NOMO-1 (cell line): ENCODE results near the gene MAP3K9.

Experiments
- DNase-seq, 2 experiments: peaks; one replicate each; lab custom pipeline; 2025; ENCODE audit not compliant: unreplicated experiment in 2 of 2; lab: John Stamatoyannopoulos, UW

The MAP3K9 gene

DNA sequence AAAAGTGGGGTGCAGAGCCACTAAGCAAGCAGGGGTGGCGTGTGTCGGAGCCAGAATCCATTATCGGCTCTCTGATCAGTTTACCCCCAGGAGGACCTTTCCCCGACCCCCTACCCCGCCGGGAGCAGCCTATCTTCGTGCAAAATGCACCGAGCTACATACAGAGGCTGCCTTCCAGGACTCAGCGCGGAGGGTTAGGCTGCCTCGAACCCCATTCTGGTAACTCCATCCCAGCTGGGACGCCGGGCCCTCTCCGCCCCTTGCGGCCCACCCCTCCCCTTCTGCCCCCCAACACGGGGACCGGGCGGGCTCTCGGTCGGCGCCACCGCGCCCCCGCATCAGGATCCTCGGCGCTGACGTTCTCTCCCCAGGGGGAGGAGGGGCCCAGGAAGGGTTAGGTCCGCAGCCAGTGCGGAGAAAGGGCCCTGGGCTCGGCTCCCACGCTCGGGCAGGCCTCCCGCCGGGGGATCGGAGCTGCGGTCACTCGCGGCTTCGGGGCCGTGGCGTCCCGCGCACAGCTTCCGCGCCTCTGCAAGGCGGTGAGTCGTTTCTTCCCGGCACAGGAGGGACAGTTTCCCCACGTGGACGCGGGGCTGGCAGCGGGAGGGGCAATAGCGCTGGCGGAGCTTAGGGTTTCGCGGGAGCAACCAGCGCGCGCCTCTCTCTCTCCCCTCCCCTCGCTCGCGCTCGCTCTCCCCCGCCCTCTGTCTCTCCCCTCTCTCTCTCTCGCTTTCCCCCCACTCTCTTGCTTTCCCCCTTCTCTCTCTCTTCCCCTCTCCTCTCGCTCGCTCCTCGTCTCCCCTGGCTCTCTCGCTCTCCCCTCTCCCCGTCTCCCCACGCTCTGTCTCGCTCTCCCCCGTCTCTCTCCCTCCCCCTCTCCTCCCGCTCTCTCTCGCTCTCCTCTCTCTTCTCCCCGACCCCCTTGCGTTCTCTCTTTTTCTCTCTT, 12.5 kb upstream of the MAP3K9 start:
- peak; percentile 37 to 47 for DNase-seq

DNA sequence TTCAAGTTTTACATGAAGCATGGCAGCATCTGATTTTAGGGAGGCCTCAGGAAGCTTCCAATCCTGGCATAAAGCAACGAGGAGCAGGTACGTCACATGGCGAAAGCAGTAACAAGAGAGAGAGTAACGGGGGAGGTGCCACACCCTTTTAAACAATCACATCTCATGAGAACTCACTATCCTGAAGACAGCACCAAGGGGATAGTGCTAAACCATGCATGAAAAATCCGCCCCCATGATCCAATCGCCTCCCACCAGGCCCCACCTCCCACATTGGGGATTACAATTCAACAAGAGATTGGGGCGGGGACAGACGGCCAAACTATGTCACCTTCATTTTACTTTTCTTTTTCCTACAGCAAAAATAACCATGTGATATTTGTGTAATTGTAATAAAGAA, 7.2 kb upstream of the MAP3K9 start:
- no peak for DNase-seq

DNA sequence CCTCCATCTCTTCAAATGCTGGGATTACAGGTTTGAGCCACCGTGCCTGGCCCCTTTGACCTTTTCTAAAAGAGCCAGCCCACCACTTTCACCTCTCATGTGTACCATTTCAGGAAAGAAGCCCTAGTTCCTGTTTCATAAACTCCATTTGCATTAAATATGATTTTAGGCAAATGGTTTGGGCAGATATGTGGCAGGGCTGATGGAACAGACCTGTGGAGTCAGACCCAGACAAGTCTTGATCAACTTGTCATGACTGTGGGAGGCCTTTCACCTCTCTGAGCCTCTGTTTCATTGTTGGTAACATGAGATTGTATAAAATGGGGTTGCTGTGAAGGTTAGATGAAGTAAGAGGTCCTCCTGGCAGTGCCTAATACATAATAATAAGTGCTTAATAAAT, 5.2 kb upstream of the MAP3K9 start:
- no peak for DNase-seq

DNA sequence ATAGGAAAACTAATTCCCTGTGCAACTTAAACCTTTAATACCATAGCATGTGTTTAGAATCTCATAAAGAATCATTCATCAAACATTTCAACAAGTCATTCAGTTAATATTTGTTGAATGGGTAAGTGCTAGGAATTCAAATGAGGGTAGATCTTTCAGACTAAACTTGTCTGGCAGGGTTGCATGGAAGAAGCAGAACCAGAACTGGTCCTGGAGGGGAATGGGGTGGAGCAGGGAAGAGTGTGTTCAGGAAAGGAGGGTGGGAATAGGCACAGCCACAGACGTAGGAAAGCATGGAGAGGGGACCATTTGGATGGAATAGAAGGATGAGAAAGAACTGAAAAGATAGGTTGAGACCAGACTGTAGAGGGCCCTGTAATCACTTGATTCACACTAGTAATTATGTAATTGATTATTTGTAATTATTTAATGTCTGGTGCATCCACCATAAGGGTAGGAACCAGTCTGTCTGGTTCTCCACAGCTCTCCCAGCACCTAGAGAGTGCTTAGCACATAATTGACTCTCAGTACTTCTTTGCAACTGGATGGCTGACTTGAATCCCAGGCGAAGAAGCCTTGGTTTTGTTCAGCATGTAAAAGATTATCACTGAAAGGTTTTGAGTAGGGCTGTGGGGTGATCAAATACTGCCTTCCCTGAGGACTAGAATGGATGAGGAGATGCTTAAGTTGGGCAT, 3.0 kb upstream of the MAP3K9 start:
- DNase-seq = no peak

DNA sequence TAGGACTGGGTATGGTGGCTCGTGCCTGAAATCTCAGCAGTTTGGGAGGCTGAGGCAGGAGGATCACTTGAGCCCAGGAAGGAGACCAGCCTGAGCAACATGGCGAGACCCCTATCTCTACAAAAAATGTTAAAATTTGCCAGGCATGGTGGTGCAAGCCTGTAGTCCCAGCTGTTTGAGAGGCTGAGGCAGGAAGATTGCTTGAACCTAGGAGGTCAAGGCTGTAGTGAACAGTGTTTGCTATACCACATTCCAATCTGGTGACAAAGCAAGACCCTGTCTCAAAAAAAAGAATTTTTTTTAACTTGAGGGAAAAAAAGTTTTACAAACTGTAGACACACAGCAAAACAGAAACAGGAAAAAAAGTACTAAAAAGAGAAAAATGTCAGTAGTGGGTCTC, 2.3 kb upstream of the MAP3K9 start:
- DNase-seq = no peak

DNA sequence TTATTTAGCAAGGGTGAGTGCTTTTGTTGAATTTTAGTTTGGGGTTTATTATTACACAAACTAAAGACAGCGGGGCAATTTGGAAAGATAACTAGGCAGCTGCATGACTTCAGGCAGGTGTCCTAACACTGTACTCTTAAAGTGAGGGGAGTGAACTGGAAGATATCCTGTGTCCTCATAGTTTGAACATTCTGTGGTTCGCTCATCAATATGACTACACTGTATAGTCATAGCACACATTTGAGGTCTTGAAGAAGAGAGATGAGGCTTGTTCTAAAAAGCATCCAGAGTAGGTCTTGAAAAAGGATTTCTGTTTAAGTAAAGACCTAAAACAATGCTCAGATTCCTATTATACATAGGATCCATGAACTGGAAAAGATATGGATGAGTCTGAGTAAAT, 1.7 kb upstream of the MAP3K9 start:
- no peak for DNase-seq

DNA sequence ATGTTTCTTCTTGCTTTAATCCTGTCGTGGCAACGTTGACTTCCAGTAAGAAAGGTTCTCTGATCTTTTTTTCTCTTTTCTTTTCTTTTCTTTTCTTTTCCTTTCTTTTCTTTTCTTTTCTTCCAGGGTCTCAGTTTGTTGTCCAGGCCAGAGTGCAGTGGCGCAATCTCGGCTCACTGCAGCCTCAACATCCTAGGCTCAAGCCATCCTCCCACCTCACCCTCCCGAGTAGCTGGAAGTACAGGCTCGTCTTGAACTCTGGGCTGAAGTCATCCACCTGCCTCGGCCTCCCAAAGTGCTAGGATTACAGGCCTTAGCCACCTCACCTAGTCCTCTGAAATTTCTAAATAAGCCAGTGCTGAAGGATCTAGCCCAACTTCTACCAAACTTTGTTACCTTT, 1.3 kb upstream of the MAP3K9 start:
- no peak for DNase-seq

DNA sequence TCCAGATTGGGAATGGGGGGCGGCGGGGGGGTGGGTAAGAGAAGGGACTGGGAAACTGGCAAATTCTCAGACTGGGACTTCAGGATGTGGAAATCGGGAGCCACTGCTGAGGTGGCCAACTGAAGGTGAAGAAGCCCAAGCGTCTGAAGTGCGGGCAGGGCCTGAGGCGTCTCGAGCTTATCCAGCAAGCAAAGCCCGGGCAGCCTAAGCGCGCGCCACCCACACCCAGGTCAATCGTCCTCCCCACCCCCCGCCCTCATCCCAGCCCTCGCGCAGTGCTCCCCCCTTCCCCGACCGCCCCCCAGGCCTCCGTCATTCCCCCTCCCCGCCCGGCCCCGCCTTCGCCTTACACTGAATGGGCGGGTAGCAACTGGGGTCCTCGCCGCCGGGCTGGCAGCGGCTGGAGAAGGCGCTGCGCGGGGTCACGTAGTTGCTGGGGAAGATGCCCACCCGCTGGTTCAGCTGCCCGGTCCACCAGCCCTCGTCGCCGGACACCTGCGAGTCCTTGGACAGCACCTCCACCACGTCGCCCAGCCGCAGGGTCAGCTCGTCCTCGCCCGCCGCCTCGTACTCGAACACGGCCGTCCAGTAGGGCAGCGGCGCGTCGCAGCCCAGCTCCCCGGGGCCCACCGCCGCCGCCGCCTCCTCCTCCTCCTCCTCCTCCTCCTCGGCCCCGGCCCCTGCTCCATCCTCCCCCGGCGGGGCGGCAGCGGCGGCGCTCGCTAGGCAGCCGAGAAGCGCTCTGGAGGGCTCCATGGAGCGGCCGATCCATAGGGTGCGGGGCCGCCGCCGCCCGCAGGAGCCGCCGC, 693 bp downstream of the MAP3K9 start:
- DNase-seq = no peak

DNA sequence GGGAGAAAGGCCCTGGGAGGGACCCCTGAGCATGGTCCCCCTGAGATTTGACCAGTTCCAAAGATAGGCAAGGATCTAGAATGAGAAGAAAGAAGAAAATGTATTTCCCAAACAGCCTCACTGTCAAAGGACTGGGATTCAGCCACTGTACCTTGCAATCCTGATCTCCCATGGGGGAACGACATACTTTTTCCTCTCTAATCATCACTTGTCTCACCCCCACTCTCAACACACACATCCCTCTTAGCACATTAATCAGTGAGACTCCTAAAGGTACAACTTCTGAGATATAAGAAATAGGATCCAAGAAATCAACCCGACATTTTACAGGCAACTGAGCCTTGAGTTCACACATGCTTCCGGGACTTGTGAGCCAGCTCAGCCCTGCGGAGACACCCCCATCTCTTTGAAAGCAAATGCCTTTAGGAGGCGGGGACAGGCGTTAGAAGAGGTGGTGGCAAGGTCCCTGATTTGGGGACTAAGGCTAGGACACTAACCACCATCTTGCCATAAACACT, 1.4 kb downstream of the MAP3K9 start:
- DNase-seq = peak; percentile 11 to 17

DNA sequence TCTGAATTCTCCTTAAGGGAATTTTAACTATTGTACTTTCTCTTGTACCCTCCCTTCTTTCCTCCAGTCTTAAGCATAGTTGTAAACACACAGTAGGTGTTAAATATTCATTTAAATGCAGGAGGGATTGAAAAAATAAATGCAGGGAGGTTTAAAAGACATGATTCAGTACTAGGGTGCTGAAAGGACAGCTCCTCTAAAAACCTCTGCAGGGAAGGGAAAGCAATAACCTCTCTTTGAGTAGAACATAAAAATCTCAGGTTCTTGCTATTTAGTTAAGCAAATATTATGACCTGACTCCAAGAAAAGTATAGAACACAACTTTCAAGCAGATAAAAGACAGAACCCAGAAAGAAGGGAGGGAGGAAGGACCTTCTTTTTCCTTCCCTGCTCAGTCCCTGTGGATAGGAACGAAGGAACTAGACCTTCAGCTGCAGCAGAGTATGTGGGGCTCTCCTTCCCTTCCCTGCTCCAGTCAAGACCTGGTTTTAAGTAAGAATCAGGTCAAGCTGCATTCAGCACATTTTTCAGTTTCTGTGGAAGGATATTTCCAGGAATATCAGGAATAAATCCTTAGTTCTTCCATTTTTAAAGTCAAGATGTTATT, 4.7 kb downstream of the MAP3K9 start:
- DNase-seq = peak in 1 of 2 experiments; percentile 10

DNA sequence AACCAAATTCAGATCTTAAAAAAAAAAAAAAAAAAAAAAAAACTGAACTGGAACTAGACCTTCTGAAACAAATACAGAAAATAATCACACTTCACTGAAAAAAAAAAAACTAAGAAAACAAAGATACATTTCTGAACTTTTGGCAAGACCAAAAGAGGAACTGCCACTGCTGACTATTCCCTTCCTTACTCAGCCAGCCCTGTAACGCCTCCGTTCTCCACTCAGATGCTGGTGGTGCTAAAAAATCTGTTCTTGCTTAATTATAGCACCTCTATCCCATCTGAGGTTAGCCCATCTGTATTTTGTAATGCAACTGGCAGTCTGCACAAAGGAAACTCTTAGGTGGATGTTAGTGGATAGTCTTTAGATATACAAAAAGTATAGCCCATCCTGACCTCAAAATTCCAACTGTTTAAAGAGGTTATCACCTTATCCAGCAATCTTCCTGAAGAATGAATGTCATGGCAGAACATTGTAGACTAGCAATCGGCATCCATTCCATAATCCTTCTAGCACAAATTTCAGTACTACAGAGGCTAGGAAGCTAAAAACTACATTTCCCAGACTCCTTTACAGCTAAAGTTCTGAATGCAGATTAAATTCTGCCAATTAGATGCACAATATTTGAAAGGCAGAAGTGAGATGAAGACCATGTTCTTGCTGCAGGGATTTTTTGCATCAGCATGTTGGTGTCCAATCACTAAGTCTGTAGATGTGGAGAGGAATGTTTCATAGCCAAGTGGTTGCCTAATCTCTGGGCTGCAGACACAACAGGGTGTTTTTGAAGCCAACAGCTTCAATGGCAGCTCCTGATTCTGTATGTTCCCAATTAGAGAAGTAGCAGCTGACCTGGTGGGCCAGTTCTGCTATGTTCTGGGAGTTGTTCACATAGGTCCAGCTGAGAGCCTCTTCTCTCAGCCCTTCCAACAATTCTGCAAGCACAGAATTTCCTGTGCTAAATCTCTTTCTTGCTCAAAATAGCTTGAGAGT, 5.7 kb downstream of the MAP3K9 start:
- DNase-seq = peak; percentile 77 to 81

DNA sequence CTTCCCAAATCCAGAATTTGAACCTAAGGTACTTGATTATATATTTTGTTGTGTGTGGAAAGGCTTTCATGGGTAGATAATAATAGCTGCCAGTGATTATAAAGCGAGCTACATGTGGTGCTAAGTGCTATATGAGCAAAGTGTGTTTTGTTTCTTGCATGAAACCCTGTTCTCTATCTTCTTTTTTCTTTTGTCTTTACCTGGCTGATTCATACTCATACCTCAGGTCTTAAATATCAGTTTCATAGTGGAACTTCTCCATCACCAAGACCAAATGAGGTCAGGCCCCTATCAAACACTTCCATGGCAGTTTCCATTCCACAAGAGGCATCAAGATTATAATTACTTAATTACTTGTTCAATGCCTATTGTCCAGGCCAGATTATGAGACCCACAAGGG, 6.9 kb downstream of the MAP3K9 start:
- no peak for DNase-seq

DNA sequence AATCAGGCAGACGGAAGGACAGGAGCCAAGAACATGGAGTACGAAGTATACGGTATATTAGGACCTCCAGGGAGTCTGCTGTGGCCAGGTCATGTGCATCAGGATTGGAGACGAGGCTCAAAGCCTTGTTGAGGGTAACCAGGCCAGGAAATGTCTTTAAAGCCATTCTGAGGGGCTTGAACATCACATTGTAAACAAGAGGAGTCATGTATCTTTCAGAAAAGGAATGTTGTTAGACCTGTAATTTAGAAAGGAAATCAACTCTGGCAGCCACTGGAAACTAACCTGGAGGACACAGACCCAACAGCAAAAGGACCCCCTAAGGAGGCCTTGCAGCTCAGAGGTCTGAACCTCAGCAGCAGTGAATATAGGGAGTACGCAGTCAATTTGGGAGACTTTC, 7.5 kb downstream of the MAP3K9 start:
- DNase-seq = no peak

DNA sequence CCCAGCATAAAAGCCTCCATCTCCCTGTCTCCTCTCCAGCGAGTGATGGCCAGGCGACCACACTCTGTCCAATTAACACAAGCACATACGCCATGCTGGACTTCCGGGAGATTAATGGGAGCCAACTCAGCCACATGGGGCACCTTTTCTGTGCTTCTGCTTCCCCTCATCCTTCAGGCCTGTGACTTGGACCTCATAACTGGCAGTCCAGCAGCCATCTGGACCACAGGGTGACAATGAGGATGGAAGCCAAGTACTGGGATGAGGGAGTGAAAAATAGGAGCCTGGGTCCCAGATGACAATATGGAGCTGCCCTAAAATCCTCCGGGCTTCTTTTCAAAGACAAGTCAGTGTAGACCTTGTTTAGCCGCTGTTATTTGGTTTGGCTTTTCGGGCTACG, 12.8 kb downstream of the MAP3K9 start:
- no peak for DNase-seq

DNA sequence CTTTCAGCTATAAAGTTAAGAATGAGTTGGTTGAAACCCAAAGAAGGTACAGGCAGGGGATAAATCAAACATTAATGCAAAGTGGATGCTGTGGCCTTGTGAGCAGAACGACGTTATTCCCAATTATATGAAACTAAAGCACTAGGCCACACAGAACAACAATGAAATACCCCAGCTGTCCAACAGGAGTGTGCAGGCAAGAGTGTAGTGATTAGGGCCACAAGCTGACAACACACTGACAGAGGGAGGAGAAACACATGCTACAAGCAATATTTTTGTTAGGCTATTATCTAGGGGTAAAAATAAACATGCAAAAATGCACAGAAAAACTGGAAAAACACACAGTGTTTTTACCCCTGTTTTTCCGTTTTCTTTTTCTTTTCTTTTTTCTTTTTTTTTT, 15.0 kb downstream of the MAP3K9 start:
- DNase-seq = no peak

DNA sequence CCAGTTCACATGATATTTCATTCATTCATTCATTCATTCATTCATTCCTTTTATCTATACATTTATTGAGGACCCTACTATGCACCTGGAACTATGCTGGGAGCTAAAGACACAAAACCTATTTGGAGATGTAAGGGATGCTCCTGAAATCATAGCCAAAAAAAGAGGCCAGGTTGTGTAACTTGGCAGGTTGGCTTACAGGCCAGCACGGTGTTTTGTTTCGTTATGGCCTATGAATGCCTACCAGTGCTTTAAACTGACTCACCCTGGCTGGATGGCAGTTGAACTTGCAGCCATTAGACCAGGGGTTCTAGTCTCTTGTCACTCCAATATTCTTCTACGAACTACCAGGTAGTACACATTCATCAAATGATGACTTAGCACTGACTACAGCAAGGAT, 15.7 kb downstream of the MAP3K9 start:
- no peak for DNase-seq

DNA sequence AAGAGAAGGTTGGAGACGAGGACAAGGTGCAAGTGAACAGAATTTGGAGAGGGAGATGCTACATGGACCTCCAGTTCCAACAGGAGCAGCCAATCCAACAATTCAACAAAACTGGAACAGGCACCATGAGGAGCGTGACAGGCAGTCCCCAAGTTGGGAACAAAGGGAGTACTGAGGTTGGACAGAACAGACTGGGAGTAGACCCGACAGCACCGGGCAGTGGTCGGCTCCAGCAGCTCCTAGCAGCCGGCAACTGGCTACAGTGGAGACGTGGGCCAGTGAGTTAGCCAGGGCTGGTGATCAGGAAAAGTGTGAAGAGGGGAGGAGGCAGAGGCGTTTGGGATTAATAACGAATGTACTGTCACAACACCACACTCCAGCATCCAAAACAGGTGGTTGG, 16.4 kb downstream of the MAP3K9 start:
- no peak for DNase-seq

DNA sequence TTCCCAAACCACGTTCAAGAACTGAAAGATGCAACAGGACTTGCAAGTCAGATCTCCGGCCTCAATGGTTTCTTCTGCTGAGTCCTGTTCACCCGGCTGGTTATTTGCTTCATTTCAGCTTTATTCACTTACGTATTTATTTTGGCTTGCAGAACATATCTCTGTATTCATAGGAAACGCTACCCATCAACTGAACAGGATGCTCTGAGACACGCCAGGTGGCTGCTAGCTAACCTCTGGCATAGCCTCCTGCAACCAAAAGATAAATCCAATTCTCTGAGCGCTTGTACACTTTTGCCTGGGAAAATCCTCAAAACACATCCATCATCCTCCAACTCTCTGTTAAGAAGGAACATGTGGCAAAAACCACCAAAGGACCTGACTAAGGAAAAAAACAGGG, 17.3 kb downstream of the MAP3K9 start:
- no peak for DNase-seq

DNA sequence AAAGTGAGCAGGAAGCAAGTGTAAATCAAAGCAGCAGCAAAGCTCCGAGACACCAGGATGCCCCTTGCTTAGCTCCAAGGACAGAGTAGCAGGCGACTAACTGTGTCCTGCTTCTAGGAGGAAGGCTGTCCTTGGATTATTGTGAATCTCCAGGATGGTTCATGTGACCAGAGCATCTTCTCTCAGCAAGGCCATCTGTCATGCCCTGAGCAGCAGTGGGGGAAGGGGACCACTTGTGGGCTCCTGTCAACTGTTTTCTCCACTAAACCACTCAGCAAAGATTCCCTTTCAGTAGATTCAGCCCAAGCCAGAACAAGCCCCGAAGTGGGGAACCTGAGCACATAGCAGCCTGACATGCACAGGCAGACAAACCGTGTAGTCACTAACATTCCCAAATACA, 19.4 kb downstream of the MAP3K9 start:
- no peak for DNase-seq

DNA sequence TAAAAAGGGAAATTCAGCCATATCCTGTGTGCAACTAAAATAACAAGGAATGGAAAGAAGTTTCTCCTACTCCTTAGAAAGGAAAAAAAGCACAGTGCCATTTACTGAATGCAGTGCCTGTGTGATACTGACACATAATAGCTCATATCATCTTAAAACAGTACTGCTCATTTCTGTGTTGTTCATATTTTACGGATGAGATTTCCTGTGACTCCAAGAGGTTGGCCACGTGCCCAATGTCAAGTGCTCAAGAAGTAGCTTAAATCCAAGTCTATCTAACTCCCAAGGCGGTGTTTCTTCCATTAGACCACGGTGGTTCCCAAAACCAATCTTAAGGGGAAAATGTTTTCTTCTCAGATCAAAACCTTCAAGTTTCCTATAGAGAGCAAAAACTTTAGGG, 20.0 kb downstream of the MAP3K9 start:
- DNase-seq = no peak
